Uterus (tissue), 2 donors: ENCODE data around the gene SUSD1.

Experiments used
- POLR2A ChIP-seq, 2 donors: fragments of 450-650 bp; IDR thresholded peaks; one replicate each; pipeline ENCODE4 v1.6.1; 2016; ENCODE audit warnings: antibody characterized with exemption in 2 of 2, mild to moderate bottlenecking in 1 of 2, moderate library complexity in 1 of 2
- TF ChIP-seq, protein P1 (sequence below), 4 experiments: fragments of 200-600 bp in 2 of 4; fragments of 450-650 bp in 2 of 4; sonication (generic) in 2 of 4; IDR thresholded peaks; one replicate each; pipeline ENCODE4 v1.5.1; 2016 to 2019; ENCODE audit warnings: antibody characterized with exemption in 4 of 4, mild to moderate bottlenecking in 2 of 4, moderate library complexity in 1 of 4

DNA sequence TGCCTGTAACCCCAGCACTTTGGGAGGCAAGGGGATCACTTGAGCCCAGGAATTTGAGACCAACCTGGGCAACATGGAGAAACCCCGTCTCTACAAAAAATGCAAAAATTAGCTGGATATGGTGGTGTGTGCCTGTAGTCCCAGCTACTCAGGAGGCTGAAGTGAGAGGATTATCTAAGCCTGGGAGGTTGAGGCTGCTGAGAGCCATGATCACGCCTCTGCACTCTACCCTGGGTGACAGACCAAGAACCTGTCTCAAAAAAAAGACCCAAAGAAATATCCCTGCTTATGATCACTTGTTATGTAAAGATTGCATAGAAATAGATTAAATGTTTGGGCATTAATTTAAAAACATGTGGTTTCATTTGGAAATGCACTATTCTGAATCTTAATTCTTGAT lies 153.4 kb downstream of the SUSD1 start:
- TF ChIP-seq, protein P1, sequence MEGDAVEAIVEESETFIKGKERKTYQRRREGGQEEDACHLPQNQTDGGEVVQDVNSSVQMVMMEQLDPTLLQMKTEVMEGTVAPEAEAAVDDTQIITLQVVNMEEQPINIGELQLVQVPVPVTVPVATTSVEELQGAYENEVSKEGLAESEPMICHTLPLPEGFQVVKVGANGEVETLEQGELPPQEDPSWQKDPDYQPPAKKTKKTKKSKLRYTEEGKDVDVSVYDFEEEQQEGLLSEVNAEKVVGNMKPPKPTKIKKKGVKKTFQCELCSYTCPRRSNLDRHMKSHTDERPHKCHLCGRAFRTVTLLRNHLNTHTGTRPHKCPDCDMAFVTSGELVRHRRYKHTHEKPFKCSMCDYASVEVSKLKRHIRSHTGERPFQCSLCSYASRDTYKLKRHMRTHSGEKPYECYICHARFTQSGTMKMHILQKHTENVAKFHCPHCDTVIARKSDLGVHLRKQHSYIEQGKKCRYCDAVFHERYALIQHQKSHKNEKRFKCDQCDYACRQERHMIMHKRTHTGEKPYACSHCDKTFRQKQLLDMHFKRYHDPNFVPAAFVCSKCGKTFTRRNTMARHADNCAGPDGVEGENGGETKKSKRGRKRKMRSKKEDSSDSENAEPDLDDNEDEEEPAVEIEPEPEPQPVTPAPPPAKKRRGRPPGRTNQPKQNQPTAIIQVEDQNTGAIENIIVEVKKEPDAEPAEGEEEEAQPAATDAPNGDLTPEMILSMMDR (IDR thresholded peaks at IDR 0.05): no peak
- TF ChIP-seq POLR2A (IDR thresholded peaks at IDR 0.05): no peak
